NCI-H1930 (cell line): Measurements from ENCODE around the gene DST.
A peak's percentile ranks its signal among the peaks of the same experiment; 100 is the strongest.
"Not testable (repeated sequence)": the region's sequence is repeated elsewhere in the genome, so short reads cannot be mapped to it uniquely, and the experiment has no call there.

Experiments used
- DNase-seq, 2 experiments: peaks; one replicate each; lab custom pipeline; 2025; lab: John Stamatoyannopoulos, UW

Gene DST

DNA sequence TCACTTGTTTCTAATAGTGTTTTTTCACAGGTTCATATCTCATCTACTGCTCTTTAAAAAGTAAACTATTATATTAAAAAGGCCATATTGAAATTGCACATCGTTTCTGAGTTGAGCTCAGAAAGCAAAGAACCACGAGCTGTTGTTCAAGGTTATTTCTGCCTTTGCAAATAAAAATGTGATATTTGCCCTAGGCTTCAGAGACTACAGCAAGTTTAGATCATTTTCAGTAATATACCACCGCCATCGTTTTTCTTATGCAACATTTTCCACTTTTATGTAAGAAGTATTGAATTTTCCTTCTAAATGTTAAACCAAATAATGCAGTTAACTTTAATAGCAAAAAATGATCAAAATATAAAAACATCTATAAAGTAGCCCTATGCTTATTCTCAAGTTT, 71.1 kb downstream of the DST start:
- no peak for DNase-seq

DNA sequence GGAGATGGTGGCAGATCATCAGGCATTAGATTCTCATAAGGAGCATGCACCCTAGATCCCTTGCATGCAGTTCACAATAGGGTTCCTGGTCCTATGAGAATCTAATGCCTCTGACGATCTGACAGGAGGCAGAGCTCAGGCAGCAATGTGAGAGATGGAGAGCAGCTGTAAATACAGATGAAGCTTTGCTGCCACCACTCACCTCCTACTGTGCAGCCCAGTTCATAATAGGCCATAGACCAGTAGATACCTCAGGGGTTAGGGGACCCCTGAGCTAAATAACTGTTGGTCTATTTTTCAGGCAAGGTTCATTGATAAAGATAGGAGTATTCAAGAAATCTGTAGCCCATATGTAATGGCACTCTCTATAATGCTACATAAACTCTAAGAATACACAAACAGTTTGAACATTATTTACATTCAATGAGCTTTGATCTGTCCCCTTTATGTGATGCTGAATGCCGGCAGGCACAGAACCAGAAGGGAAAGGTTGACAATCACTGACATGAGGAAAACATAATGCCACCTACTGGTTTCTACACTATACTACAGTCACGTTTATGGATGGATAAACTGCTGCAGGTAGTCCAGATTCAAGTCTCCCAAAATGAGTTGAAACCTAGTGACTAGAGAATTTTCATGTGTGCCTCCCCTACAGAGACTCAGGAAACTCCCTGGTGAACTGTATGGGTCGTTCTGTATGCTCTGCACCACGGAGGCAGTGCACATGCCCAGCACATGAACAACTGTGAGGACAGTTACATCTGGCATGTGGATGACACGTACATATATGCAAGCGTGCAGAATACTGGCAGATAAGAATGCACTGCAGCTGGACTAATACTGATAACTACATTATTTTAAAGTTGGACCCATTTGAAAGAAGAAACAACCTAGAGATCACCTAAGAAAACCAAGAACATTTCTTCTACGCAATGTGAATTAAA, 72.0 kb downstream of the DST start:
- no peak for DNase-seq

DNA sequence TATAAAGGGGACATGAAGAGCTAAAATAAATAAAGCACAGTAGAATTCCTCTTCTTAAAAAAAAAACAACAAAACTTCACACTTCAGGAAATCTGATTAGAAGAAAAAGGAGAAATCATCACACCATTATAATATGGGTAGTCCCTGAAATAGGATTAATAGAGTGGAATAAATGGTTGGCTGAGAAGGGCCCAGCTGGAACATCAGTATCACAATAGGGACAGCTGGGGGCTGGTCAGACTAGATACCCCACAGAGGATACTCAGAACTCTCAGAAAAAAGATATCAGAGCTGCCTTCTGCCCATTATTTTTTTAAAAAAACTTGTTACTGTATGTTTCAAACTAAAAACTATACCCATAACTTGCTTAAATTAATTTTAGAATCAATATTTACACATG, 75.2 kb downstream of the DST start:
- no peak for DNase-seq

DNA sequence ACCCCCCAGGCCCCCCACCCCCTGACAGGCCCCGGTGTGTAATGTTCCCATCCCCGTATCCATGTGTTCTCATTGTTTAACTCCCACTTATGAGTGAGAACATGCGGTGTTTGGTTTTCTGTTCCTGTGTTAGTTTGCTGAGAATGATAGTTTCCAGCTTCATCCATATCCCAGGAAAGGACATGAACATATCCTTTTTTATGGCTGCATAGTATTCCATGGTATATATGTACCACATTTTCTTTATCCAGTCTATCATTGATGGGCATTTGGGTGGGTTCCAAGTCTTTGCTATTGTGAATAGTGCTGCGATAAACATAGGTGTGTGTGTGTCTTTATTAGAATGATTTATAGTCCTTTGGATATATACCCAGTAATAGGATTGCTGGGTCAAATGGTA, 80.0 kb downstream of the DST start:
- not testable (repeated sequence) for DNase-seq

DNA sequence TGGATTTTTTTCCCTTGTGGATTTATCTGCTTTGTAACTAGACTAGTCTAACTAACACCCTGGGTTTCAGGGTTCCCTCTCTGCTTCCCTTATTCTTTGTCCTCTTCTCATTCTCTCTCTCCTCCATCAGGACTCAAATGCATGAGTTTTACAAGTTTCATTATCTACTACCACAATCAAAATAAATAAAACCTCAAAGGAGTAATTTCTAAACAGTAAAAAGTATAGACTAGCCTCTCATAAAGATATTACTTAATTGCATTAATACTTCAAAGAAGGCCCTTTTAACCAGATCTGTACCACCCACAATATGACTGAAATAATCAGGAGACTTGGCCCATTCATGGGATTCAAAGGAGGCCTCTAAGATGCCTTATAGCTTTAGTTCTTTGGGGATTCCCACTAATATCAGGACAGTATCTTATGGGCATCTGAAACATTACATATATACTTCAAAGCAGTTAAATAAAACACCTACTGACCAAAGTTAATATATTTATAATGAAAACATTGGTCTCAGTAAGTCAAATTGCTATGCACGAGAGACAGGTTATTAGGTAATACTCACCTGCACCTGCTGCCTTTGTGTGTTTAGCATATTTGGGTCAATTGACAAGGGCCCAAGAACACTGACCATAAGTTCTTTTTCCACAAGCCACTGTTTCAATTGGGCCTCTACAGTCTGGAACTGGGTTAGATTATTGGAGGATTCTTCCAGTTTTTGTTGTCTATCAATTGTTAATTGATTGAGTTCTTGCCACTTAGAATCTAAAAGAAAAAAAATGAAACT, 85.7 kb downstream of the DST start:
- no peak for DNase-seq

DNA sequence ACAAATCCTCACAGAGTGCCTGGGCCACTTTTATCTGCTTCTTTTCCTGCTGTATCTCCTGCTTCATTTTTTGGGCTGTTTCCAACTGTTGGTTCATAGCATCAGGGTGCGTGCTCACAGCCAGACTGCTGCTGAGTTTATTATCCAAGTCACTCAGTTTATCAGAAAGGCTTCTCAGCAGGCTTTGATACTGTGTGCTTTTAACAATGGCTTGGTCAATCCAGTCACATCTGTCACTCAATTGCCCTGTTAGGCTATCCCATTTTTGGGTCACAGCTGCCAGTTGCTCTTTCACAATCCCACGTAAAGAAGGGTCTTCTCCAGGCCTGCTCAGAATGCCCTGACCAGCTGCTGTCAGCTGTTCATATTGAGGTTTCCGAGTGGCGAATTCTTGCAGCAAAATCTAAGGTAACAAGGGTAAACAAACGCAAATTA, 87.2 kb downstream of the DST start:
- DNase-seq: peak; percentile 88 to 90

DNA sequence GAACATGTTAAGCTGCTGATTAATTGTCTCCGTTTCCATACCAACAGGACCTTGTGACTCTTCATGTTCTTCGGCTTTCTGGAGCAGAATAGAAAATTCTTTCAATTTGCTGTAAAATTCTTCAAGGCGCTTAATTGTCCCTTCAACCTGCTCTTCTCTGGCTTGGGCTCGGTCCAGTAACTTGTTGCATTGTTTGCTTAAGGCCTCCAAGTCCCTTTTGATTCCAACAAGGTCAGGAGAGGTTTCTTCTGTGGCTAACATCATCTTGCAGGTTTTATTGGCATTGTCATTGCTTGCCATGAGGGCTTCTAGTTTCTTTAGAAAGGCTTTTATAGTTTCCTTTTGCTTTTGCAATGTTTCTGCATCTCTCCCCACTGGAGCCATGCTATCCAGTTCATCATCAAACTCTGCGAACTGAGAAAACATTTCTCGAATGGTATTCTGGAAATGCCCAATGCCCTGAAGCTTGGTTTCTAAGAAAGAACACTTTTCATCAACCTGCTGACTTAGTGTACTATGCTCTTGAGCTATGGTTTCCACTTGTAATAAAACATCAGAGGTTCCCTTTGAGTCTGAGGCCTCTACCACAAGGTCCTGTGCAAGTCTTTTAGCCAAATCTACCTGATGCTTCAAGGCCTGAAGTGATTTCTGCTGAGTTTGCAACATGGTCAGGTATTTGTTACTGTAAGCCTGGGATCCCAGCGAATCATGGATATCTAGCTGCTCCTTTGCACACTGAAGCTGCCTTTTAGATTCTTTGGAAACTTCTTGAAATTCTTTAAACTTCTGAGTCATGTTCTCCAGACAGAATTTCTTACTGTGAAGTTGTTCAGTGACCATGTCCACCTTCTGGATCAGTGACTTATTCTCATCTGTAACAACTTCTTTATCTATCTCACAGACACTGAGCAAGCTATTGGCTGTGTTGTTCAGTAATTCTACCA, 90.2 kb downstream of the DST start:
- DNase-seq: peak in 1 of 2 experiments; percentile 30

DNA sequence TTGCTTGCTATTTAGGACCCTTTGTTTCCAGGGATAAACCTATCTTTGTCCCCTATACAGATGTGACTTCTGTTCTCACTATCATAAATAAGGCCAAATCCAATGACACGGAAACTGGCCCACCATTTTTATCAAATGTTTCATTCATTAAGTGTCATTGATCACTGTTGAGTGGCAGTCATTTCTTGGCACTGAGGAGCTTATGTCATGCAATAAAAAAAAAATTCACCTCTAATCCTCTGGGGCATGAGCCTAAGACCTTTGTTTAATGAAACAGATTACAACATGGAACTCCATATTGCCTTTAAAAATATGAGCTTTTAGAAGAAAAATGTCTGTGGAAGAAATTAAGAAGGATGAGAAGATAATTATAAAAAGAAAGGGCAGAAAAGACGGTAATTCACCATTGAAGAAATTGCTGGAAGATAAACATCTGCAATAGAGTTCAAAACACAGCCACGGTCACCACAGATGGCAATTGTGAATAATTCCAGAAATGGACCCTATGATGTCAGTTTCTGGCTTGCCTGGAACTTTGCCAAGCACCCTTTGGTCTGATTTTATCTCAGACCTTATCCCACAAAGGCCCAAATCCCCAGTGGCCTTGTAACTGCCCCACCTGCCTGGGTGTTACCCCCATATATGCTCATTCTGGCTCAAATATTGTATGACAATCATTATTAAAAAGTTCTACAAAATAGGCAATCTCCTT, 91.1 kb downstream of the DST start:
- DNase-seq: peak; percentile 35 to 70

DNA sequence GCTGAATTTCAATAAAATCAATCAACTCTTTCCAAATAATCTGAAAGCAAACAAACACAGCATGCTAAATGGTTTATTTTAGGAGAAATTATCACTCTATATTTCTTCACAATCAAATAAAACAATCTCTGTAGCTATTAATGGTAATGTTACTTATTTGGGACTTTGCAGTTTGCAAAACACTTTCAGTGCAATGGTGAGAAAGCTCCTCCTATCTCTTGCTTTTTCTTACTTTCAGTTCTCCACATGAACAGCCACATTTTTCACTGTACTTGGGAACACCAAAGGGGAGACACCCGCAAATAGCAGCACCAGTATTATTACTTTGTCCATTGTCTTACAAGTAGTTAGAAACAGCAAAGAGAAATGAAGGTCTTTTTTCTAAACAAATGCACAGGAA, 92.4 kb downstream of the DST start:
- no peak for DNase-seq

DNA sequence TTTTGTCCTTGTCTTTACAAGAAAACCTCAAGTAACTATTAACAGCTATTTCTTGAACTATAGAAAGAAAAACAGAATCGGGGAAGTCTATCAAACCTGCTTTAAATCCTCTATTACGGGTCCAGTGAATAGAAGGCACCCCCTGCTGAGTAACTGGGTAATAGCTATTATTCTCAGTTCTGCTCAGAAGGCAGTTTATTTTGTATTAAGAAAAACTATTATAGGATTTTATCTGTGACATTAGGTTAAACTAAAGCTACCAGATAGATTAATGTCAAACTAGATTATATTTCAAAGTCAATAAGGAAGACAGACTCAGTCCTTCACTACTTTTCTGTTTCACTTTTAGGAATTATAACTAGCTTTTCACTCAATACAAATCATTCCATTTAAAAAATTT, 93.7 kb downstream of the DST start:
- DNase-seq: peak in 1 of 2 experiments; percentile 45

DNA sequence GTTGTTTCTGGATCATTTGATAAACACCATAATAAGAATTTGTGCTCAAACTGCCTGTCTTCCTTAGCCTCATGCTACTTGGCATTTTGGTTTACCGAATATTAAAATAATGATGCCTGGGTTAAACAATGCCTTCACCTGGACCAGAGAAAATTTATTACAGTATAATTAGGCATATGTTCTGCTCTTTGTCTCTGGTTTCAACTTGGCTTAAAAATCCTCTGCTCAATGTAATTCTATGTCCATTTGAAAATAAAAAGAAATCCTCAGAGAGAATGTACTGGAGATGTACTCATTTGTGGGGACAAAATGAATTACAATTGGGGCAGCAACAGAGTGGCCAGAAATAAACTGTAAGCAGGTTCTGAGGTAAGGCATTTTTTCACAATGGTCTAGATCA, 95.0 kb downstream of the DST start:
- DNase-seq: no peak

DNA sequence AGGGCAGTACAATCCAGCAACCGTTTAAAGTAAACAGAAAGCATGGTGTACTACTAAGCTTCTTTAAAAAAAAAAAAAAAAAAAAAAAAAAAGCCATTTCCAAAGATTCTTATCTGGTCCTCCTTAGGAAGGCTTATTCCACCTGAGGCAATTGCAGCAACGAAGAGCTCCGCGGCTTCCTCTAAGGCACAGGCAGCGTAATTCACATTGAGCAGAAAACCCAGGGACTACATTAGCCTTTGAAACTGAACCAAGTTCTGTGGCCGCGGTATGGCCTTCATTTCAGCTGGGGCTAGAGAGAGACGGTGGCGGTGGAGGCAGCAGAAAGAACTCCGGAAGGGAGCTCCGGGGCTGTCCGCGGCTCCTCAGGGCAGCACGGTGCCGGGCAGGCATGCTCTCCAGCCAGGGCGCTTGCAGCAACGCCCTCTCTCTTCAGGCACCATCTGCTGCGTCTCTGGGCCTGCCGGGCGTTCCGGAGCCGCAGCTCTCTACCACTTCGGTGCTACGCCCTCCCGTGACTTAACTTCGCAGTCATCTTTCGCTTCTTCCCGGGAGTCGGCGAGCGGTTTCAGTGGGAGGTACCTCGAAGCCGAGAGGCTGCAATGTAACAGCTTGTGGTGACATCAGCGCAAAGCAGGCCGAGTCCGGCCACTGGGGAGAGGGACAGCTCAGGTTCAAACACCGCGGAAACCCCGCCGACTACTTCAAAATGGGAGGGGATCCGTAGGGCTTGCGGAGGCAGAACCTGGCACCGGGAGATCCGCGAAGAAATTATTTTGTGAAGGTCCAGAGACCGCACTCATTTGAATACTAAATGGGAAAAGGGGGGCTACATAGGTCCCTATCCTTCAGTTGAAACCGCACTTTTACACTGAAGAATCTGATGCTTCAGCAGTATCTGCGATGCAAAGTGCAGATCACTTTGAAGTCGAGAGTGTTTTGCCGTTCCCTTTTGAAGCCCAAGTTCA, 100.0 kb downstream of the DST start:
- DNase-seq: peak; percentile 93 to 95

DNA sequence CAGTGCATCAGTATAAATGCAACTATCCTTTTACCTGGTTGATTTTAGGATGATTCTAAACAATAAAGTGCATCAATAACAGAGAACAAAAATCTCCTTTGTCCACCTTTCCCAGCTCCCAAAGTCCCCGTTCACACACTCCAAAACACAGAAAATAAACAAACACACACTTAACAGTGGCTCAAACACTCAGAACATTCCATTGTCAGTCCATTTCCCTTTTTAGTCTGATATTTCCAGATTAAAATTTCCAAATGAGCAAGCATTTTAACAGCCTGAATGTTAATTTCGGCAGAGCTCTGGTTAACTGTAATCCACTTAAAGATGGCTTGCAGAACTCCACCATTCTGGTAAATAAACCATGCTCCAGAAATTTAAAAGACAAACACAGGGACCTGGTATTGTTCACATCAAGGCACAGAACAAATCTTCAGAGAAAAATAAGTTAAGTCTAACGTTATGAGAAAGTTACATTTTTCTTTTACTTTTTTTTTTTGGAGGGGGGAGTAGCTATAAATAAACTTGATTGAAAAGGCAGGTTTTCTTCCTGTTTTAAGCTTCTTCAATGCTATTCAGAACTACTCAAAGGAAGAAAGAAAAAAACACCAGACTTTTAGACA, 100.8 kb downstream of the DST start:
- no peak for DNase-seq

DNA sequence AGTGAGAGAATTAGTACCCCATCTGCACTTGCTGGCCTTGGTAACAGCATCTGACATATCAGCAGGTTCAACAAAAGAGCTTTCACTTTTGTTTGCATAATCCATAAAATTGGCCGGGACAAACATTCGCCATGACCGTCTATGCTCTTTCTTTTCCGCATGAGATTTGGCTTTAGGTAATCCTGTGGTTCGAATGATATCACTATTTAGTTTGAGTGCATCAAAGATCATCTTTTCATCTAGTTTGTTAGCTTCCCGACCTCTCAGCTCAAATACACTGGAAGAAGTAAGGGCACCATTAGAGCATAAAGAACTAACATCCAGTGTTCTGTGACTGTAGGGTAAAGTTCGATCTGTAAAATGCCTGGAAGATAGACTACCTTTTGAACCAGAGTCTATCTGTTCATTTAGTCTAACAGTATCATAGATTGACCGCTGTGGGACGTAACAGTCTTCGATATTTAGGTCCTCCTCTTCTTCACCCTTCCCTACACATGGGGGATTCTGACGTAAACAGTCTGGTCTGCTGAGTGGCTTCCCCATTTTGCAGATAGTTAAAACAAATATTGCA, 101.6 kb downstream of the DST start:
- peak in 1 of 2 experiments; percentile 57 for DNase-seq

DNA sequence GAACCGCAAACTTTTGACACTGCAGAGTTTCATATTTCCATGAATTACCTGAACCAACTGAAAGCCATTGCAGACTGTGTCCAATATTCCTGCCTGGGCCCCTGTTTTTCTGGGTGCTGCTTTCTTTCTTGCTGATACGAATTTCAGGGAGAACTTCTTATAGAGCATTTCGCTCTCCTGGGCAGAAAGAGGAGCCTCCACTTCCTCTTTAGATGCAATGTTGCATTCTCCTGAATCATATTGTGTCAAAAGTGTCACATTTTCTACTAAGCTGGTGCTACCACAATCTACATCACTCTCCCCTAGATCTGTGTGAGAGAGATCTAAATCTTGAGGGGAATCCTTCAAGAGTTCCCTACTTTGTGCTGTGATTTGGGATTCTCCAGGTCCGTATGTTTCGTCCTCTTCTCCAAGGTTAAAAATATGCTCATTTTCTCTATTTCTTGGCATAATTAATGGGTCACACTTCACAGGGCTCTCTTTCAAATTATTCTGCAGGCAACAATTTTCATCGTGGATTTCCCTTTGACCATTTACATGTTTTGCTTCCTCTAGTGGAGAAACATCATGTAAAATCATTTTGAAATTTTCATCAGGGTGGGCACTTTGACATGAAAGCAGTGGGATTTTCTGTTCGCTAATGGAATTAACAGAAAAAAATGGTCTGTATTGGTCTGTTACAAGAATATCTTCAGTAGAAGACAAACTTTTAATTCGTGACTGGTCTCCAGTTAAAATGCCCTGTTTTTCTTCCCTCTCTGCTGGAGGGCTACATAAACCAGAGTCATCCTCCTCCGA, 102.3 kb downstream of the DST start:
- no peak for DNase-seq

DNA sequence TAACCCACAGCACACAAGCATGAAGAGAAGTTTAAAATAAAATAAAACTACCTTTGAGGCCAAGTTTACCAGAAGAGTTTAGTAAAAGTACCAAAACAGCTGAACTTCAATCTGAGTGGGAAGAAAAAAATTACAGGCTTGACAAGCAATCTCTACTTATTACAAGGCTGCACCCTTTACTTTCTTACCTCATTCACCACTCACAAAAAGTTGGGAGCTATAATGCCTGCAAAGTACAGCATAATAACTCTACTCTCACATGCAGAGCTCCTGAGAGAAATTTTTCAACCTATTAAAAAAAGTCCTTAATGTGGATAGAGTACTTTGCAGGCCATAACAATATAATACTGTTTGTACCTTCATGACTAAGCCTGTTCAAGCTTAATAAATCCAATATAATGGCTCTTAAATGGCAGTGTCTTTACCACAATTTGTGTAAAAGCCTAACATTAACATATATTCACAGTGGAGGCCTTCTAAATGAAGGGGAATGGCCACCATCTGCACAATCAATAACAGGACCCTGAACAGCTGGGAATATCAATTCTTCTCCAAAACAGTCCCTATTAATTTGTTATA, 103.1 kb downstream of the DST start:
- no peak for DNase-seq

DNA sequence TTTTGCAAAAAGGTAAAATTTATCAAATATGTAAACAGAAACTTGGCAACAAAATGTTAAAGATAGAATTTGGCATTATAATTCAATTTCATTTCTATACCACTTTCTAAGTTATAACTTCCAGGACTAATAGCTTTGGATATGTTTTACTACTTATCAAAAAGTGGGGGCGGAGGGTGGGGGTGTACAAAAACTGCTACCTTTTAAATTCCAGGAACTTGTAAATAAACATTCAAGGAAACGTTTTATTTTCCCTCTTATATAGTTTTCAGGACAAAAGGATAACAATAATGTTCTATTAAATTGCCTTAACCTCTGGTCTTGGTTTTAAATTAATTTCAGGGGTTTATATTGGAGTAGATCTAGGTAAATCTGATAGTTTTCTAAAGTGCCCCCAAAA, 103.8 kb downstream of the DST start:
- DNase-seq: no peak

DNA sequence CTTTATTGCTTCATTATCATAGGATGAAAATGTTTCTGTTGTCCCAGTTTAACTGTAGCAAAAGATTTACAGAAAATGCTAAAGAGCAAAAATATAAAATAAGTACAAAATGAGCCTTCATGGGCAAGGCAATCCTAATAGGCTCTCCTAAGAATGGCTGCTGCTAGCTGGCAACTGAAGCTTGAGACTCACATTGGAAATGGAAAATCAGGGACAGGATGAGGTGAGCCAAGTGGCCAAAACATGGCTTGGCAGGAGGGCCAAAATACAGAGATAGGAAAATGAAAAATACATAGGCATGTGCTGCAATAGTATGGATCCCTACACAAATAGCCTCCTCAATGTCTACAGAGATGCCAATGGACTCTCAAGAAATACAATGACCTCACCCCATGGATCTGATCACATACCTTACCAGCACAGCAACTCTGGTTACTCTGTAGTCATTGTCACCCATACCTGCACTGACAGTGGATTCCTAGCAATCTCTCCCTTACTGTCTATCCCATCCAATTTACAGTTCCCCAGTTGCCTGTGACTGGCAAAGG, 105.4 kb downstream of the DST start:
- no peak for DNase-seq
